Fibroblast of the conjunctiva (primary cell): ENCODE measurements around the gene TAAR2.
"Not testable (repeated sequence)": the region's sequence is repeated elsewhere in the genome, so short reads cannot be mapped to it uniquely, and the experiment has no call there.

Experiments
- DNase-seq: peaks from one replicate; pipeline ENCODE4 v3.0.0-alpha.2; 2010; ENCODE audit warnings: low read depth

TAAR2 gene

GRCh38 chr6:132612449-132613108, 11.5 kb downstream of the TAAR2 start:
- DNase-seq = no peak

GRCh38 chr6:132611616-132612015, 12.5 kb downstream of the TAAR2 start:
- DNase-seq = no peak

- no peak for DNase-seq
Observed at GRCh38 chr6:132607544-132608233, 16.4 kb downstream of the TAAR2 start.

DNA sequence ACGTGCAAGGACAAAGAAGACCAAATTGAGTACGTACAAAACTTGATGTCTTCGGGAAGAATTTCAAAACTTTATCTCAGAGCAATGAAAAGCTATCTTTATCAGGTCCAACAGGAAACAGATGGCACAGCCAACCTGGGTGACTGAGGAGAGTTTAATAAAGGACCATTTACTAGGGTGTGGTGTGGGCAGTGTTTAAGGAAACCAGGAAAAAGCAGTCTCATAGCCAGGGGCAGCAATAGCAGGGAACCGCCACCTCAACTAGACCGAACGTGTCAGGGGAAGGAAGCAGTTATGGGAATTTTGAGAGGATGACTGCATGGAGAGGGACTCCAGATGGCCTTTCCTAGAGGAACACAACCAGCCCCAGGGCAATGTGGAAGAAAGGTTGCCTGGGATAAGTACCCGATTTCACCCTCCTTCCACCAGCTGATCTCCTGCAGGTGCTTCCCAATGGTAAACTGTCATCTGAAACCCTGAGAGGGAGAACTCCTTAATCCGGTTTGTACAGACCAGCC, 19.4 kb downstream of the TAAR2 start:
- no peak for DNase-seq

GRCh38 chr6:132600900-132601299, 23.2 kb downstream of the TAAR2 start:
- not testable (repeated sequence) for DNase-seq

- DNase-seq = no peak
Observed at GRCh38 chr6:132598473-132598872, 25.6 kb downstream of the TAAR2 start.

GRCh38 chr6:132596201-132596600, 27.9 kb downstream of the TAAR2 start:
- no peak for DNase-seq

- DNase-seq = no peak
Observed at GRCh38 chr6:132592855-132593254, 31.2 kb downstream of the TAAR2 start.

- no peak for DNase-seq
Observed at GRCh38 chr6:132590362-132590761, 33.7 kb downstream of the TAAR2 start.

DNA sequence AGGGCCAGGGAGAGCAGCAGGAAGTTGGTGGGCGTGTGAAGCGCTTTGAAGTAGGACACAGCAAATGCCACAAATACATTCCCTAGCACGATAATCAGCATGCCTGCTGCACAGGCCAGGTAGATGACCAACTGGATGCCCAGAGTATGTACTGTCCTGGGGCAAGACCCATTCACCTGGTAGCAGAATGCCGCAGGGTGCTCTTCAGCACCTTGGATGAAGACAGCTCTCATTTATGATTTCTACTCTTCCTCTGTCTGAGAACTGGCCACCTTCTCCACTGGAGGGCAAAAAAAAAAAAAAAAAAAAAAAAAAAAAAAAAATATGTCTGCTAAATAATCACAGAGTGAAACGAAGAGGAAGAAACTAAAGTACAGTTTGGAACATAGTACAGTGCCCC, 34.6 kb downstream of the TAAR2 start, which contains the start of gene TAAR5:
Gene TAAR5, minus strand, starts transcription at position 288 of the 400 bp plus-strand sequence. Its CDS starts 55 bp downstream, at position 233.
- DNase-seq = no peak

DNA sequence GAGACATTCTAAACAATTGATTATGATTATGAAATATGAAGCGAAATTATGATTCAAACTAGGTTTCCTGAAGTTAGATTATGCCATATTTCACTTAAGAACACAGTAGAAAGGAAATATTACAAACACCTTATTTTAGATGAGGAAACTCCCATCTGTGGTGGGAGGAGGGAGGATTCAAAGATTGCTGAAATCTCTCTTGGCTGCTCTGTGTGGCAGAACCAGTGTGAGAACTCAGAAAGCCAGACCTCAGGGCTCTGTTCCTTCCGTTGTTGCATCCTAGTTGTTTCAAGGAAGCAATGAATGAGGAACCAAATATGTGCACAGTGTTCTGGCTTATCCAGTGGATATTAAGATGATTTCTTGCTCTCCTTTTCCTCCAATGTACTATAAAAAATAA, 36.7 kb downstream of the TAAR2 start:
- no peak for DNase-seq

DNA sequence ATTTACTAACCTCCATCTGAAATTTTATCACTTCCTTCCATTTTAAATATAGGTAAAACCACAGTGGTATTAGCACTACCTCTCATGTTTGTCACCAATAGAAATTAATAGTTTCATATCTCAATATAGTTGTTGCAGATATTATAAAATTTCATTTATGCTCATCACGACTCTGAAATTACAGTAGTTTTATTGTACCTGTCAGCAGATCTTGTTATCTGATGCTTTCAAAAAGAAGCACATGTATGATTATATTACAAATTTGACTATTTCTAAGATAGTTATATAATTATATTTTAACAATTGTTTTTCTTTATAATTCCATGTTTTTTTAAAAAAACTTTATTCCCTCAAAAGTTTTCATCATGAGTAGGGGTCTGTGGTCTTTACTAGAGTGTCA, 39.4 kb downstream of the TAAR2 start:
- no peak for DNase-seq

GRCh38 chr6:132571774-132572173, 52.3 kb downstream of the TAAR2 start:
- DNase-seq = no peak

- DNase-seq = no peak
Observed at GRCh38 chr6:132570221-132570777, 53.8 kb downstream of the TAAR2 start, which contains the start of gene TAAR6. TAAR6 (plus strand) TSS chr6:132570322; CDS start chr6:132570322, 0 bp downstream.

DNA sequence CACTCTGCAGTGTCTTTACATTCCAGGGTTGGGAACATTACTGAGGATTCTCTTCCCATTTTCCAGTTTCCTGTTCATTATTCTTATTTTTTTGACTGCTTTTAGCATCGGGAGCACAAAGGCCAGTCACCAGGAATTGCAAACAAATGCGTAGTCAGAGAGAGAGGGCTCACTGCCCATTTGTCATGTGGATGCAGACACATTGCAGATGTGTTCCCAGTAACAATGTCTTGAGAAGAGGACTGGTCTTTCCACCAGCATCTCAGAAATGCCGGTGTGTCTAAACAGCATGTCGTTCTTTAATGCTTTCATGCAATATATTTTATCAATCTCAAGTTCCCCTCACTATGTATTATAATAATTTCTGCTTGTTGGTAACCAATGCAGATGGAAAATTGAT, 54.9 kb downstream of the TAAR2 start:
- no peak for DNase-seq

- DNase-seq = no peak
Observed at GRCh38 chr6:132568611-132569010, 55.5 kb downstream of the TAAR2 start.

- DNase-seq = no peak
Observed at GRCh38 chr6:132567566-132567965, 56.5 kb downstream of the TAAR2 start.
